ENCODE measurements around the gene VAPB. TPM values are rescaled to one million over a fixed set of nuclear protein-coding genes. Genes with fewer than 3 reads are reported as not detected.

Gene VAPB
- total RNA-seq, 3 donors from 2014 or later (not counting 1 experiment from before 2014, with no cell fraction given), result 20.3 to 23.1 (median 21.3) TPM

- no peaks in the 10 kb centered on the region for H3K27me3 Mint-ChIP-seq (ENCODE audit: low read depth in 2 of 2)
- Histone ChIP-seq H3K4me1 (ENCODE audit: control insufficient read depth, insufficient read depth, low read length) (no peaks in the 10 kb centered on the region), H3K27me3 (ENCODE audit: control insufficient read depth, insufficient read depth, low read length) (no peaks in the 10 kb centered on the region), H3K4me3 (ENCODE audit: low read length) (no peak overlapping the region), H3K27ac (ENCODE audit: low read length) (no peak overlapping the region), H3K9me3 (ENCODE audit: control insufficient read depth, insufficient read depth, low read length) (no peaks in the 10 kb centered on the region), H3K36me3 (ENCODE audit: control insufficient read depth, insufficient read depth, low read length) (peaks cover 3% of the 10 kb centered on the region)
- peaks cover 30 to 45% of the 10 kb centered on the region in 2 donors for H3K4me1 Mint-ChIP-seq
- WGBS (ENCODE audit: insufficient coverage), result 92% methylated on average over 2 of the region's 2 CpGs
- TF ChIP-seq CTCF (IDR thresholded peaks at IDR 0.05), result no peak
- H3K9me3 Mint-ChIP-seq, result no peaks in the 10 kb centered on the region
- intact Hi-C loops (cut with micrococcal nuclease), result no loop called here
- ATAC-seq, result no peak
- H3K36me3 Mint-ChIP-seq, result no peaks in the 10 kb centered on the region
- DNase-seq, result no peak
- H3K4me3 Mint-ChIP-seq, result no peak overlapping the region
- H3K27ac Mint-ChIP-seq, result no peak overlapping the region
Observed at GRCh38 chr20:58431134-58431533, 42.1 kb downstream of the VAPB start.

GRCh38 chr20:58432186-58432954, 43.3 kb downstream of the VAPB start:
- intact Hi-C loops (cut with micrococcal nuclease), result no loop called here
- Mint-ChIP-seq H3K4me1 (peaks cover 34 to 47% of the 10 kb centered on the region in 2 donors), H3K4me3 (no peak overlapping the region), H3K27me3 (ENCODE audit: low read depth in 2 of 2) (no peaks in the 10 kb centered on the region), H3K9me3 (no peaks in the 10 kb centered on the region), H3K36me3 (no peaks in the 10 kb centered on the region), H3K27ac (peak overlapping the region; percentile 8 to 79)
- Histone ChIP-seq H3K9me3 (ENCODE audit: control insufficient read depth, insufficient read depth, low read length) (no peaks in the 10 kb centered on the region), H3K27me3 (ENCODE audit: control insufficient read depth, insufficient read depth, low read length) (no peaks in the 10 kb centered on the region), H3K36me3 (ENCODE audit: control insufficient read depth, insufficient read depth, low read length) (peaks cover 3% of the 10 kb centered on the region), H3K4me3 (ENCODE audit: low read length) (no peak overlapping the region), H3K4me1 (ENCODE audit: control insufficient read depth, insufficient read depth, low read length) (no peaks in the 10 kb centered on the region), H3K27ac (ENCODE audit: low read length) (no peak overlapping the region)
- DNase-seq, result no peak
- TF ChIP-seq CTCF (IDR thresholded peaks at IDR 0.05), result no peak
- no peak for ATAC-seq
- 99% methylated on average over 3 of the region's 3 CpGs for WGBS (ENCODE audit: insufficient coverage)

- Mint-ChIP-seq H3K4me1 (peaks cover 39 to 54% of the 10 kb centered on the region in 2 donors), H3K9me3 (no peaks in the 10 kb centered on the region), H3K36me3 (no peaks in the 10 kb centered on the region), H3K27ac (peak overlapping the region; percentile 8 to 60), H3K4me3 (no peak overlapping the region), H3K27me3 (ENCODE audit: low read depth in 2 of 2) (no peaks in the 10 kb centered on the region)
- TF ChIP-seq CTCF (IDR thresholded peaks at IDR 0.05), result no peak
- intact Hi-C loops (cut with micrococcal nuclease), result no loop called here
- no peaks in the 10 kb centered on the region for H3K27me3 ChIP-seq (ENCODE audit: control insufficient read depth, insufficient read depth, low read length)
- peaks cover 3% of the 10 kb centered on the region for H3K36me3 ChIP-seq (ENCODE audit: control insufficient read depth, insufficient read depth, low read length)
- H3K27ac ChIP-seq (ENCODE audit: low read length), result no peak overlapping the region
- H3K4me1 ChIP-seq (ENCODE audit: control insufficient read depth, insufficient read depth, low read length), result no peaks in the 10 kb centered on the region
- no peak overlapping the region for H3K4me3 ChIP-seq (ENCODE audit: low read length)
- 64% methylated on average over 2 of the region's 2 CpGs for WGBS (ENCODE audit: insufficient coverage)
- ATAC-seq (no peak), DNase-seq (no peak)
- H3K9me3 ChIP-seq (ENCODE audit: control insufficient read depth, insufficient read depth, low read length), result no peaks in the 10 kb centered on the region
Observed at GRCh38 chr20:58433029-58433647, 44.1 kb downstream of the VAPB start.

Data from natural killer cell (primary cell).